ENCODE measurements around the gene TEAD2. TPM values are rescaled to one million over a fixed set of nuclear protein-coding genes. Genes with fewer than 3 reads are reported as not detected.
"Not testable (repeated sequence)": the region's sequence is repeated elsewhere in the genome, so short reads cannot be mapped to it uniquely, and the experiment has no call there.

TEAD2 gene
- total and polyA plus RNA-seq, 10 donors = 5.8 to 24.7 (median 14.4) TPM

DNA sequence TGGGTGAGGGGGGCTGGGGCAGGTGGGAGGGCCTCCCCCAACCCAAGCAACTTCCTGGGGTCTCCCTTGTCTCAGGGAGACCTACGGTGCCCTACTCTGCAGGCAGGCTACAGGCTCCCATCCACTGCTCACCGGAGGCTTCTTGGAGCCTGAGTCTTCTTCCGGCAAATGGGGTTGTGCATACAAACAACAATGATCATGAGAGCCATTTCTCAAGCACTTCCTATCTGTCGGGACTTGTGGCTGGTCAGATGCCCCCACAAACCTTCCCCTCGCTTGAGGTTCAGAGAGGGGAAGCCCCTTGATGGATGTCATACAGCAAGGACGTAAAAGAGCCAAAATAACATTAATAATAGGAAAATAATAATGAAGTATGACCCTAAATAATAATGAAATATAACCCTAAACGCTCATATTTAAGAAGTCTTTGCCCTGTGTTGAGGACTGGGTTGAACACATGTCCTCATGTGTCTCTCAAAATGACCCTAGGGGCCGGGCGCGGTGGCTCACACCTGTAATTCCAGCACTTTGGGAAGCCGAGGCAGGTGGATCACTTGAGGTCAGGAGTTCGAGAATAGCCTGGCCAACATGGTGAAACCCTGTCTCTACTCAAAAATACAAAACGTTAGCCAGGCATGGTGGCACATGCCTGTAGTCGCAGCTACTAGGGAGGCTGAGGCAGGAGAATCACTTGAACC lies 26.3 kb downstream of the TEAD2 start:
- intact Hi-C loops (cut with DNase I; ENCODE audit: low total_unique reads) = no loop called here
- TF ChIP-seq POLR2AphosphoS5 (IDR thresholded peaks at IDR 0.05) (peak in 2 of 3 donors; percentile 16 to 41), POLR2A (IDR thresholded peaks at IDR 0.05) (no peak)
- Histone ChIP-seq H3K27ac (peak overlapping the region; percentile 61 to 95 (median 88)), H3K4me1 (peaks cover 19 to 98% (median 92%) of the 10 kb centered on the region in 6 donors), H3K4me3 (peak overlapping the region; percentile 46 to 79 (median 66)), H3K36me3 (peaks cover 0 to 49% (median 24%) of the 10 kb centered on the region in 6 donors), H3K27me3 (replicated peaks in 1 of 7) (no peaks in the 10 kb centered on the region), H3K9me3 (no peaks in the 10 kb centered on the region)
- 50 to 57% (median 52%) methylated on average over 14 of the region's 14 CpGs for WGBS, 5 donors
- DNase-seq = peak; percentile 65

DNA sequence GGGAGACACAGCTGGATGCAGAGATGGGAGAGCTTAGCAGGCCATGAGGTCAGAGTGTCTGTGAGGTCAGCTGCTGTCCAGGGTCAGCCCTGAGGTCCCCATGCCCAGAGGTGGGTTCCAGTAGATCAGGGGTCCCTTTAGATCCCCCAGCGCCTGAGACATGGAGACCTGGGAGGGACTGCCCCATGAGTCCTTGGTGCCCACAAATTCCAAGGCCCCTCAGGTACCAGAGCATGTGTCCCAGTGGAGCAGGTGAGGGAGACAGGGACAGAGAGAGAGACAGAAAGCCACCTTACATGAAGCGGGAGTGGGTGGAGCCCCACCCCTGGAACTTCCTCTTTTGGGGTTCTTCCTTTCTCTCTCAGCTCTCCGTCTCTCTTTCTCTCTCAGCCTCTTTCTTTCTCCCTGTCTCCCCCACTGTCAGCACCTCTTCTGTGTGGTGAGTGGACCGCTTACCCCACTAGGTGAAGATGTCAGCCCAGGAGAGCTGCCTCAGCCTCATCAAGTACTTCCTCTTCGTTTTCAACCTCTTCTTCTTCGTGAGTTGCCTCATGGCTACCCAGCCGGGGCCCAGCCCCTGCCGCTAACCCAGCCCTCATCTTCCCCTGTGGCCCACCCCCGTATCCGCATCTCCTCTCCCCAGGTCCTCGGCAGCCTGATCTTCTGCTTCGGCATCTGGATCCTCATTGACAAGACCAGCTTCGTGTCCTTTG lies 27.0 kb downstream of the TEAD2 start, which contains the start of gene CD37:
CD37 (plus strand) TSS at position 336 of the 713 bp plus-strand sequence; CDS start at position 471, 135 bp downstream.
- peak within 1 kb of the TSS; percentile 61 to 95 (median 88) for H3K27ac ChIP-seq
- no peaks in the 10 kb centered on the region for H3K27me3 ChIP-seq (replicated peaks in 1 of 7)
- H3K4me3 ChIP-seq = peak within 1 kb of the TSS; percentile 46 to 79 (median 66)
- H3K36me3 ChIP-seq = peaks cover 0 to 49% (median 22%) of the 10 kb centered on the region in 6 donors
- H3K4me1 ChIP-seq = peaks cover 12 to 98% (median 92%) of the 10 kb centered on the region in 6 donors
- DNase-seq = peak; percentile 90
- 19 to 32% (median 26%) methylated on average over 13 of the region's 13 CpGs for WGBS, 5 donors
- H3K9me3 ChIP-seq = no peaks in the 10 kb centered on the region
- intact Hi-C loops (cut with DNase I; ENCODE audit: low total_unique reads) = no loop called here
- TF ChIP-seq, protein P1, sequence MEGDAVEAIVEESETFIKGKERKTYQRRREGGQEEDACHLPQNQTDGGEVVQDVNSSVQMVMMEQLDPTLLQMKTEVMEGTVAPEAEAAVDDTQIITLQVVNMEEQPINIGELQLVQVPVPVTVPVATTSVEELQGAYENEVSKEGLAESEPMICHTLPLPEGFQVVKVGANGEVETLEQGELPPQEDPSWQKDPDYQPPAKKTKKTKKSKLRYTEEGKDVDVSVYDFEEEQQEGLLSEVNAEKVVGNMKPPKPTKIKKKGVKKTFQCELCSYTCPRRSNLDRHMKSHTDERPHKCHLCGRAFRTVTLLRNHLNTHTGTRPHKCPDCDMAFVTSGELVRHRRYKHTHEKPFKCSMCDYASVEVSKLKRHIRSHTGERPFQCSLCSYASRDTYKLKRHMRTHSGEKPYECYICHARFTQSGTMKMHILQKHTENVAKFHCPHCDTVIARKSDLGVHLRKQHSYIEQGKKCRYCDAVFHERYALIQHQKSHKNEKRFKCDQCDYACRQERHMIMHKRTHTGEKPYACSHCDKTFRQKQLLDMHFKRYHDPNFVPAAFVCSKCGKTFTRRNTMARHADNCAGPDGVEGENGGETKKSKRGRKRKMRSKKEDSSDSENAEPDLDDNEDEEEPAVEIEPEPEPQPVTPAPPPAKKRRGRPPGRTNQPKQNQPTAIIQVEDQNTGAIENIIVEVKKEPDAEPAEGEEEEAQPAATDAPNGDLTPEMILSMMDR (IDR thresholded peaks at IDR 0.05 in 8 of 11, conservative IDR thresholded peaks at IDR 0.05 in 3 of 11) = no peak
- TF ChIP-seq POLR2AphosphoS5 (IDR thresholded peaks at IDR 0.05) = peak; percentile 49 to 64 (median 62)

DNA sequence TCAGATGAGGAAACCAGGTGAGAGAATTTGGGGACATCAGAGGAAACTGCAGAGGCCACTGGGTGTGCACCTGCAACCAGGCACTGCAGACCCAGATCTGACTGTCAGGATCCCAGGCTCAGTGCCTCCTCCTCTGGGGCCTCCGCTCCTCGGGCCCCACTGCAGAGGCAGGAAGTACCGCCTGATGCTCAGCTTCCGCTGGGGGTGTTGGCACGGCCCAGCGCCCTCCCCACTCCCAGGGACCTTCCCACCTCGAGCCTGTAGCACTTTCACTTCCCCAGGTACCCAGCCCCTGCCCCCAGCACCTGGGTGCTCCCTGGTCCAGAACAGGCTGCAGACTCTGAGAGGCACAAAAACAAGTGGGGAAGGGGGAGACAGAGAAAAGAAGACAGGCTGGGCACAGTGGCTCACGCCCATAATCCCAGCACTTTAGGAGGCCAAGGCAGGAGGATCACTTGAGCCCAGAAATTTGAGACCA lies 28.4 kb downstream of the TEAD2 start:
- intact Hi-C loops (cut with DNase I; ENCODE audit: low total_unique reads) = no loop called here
- peaks cover 9 to 97% (median 92%) of the 10 kb centered on the region in 6 donors for H3K4me1 ChIP-seq

DNA sequence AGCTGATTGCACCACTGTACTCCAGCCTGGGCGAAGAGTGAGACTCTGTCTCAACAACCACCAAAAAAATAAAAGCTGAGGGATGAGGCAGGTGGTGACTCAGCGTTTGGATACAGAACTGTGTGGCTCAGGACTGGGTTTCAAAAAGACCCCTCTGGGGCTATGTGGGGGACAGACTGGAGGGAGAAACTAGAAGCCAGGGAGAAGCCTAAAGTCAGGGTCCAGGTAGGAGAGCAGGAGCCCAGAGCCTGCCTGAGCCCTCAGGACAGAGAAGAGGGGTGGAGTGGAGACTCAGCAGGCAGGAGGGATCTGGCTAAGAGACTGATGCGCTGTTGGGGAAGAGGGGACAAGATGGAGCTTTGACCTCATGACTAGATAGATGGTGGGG lies 28.8 kb downstream of the TEAD2 start:
- H3K4me3 ChIP-seq = peak overlapping the region in 3 of 8 donors; percentile 69 to 79 (median 77)
- WGBS, 5 donors = 39 to 45% (median 44%) methylated on average over 3 of the region's 3 CpGs
- DNase-seq = no peak

More for the DNA sequence above, 28.4 kb downstream of the TEAD2 start:
- Histone ChIP-seq H3K4me3 (peak overlapping the region in 5 of 8 donors; percentile 59 to 79 (median 69)), H3K36me3 (peaks cover 0 to 42% (median 12%) of the 10 kb centered on the region in 6 donors), H3K27ac (peak overlapping the region; percentile 61 to 95 (median 88)), H3K9me3 (no peaks in the 10 kb centered on the region), H3K27me3 (replicated peaks in 1 of 7) (no peaks in the 10 kb centered on the region)
- DNase-seq = peak; percentile 97
- TF ChIP-seq POLR2AphosphoS5 (IDR thresholded peaks at IDR 0.05) (peak; percentile 95 to 96 (median 96)), POLR2A (IDR thresholded peaks at IDR 0.05) (peak in 1 of 3 donors; percentile 18)
- TF ChIP-seq, protein P1 (IDR thresholded peaks at IDR 0.05 in 8 of 11, conservative IDR thresholded peaks at IDR 0.05 in 3 of 11) = peak in 2 of 11 experiments; percentile 15 to 16
- 8 to 25% (median 16%) methylated on average over 6 to 8 of the region's 8 CpGs for WGBS, 5 donors

DNA sequence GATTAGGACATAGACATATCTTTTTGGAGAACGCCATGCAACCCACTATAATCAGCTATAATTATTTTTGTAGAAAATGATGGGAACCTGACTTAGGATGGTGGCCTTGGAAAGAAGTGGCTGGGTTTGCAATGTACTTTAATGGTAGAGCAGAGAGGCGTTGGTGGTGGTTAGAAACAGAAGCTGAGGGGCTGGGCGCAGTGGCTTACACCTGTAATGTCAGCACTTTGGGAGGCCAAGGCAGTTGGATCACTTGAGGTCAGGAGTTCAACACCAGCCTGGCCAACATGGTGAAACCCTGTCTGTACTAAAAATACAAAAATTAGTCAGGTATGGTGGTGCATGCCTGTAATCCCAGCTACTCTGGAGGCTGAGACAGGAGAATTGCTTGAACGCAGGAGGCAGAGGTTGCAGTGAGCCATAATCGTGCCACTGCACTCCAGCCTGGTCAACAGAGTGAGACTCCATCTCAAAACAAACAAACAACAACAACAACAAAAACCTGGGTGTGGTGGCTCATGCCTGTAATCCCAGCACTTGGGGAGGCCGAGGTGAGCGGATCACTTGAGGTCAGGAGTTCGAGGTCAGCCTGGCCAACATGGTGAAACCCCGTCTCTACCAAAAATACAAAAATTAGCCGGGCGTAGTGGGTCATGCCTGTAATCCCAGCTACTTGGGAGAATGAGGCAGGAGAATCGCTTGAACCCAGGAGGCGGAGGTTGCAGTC lies 29.4 kb downstream of the TEAD2 start:
- Histone ChIP-seq H3K36me3 (peaks cover 0 to 32% (median 2%) of the 10 kb centered on the region in 6 donors), H3K27ac (peak overlapping the region; percentile 61 to 95 (median 88)), H3K4me1 (peaks cover 6 to 97% (median 90%) of the 10 kb centered on the region in 6 donors)
- H3K27me3 ChIP-seq (replicated peaks in 1 of 7); H3K9me3 ChIP-seq; DNase-seq; H3K4me3 ChIP-seq; intact Hi-C loops (cut with DNase I; ENCODE audit: low total_unique reads): not testable (repeated sequence)
- WGBS, 5 donors = 74 to 89% (median 76%) methylated on average over 13 of the region's 13 CpGs

More for the DNA sequence above, 28.8 kb downstream of the TEAD2 start:
- Histone ChIP-seq H3K27me3 (replicated peaks in 1 of 7) (no peaks in the 10 kb centered on the region), H3K36me3 (peaks cover 0 to 38% (median 7%) of the 10 kb centered on the region in 6 donors), H3K4me1 (peaks cover 7 to 97% (median 91%) of the 10 kb centered on the region in 6 donors), H3K9me3 (no peaks in the 10 kb centered on the region), H3K27ac (peak overlapping the region; percentile 61 to 95 (median 88))
- TF ChIP-seq POLR2AphosphoS5 (IDR thresholded peaks at IDR 0.05) = no peak
- TF ChIP-seq POLR2A (IDR thresholded peaks at IDR 0.05) = no peak
- TF ChIP-seq, protein P1 (IDR thresholded peaks at IDR 0.05 in 8 of 11, conservative IDR thresholded peaks at IDR 0.05 in 3 of 11) = no peak
- intact Hi-C loops (cut with DNase I; ENCODE audit: low total_unique reads) = no loop called here
